NT2/D1 (cell line): ENCODE data around the gene MAP2K5.

Experiments
- SUZ12 ChIP-seq: IDR thresholded peaks from 2 replicates; pipeline ENCODE4 v1.6.1; 2011; ENCODE audit not compliant: insufficient read length, insufficient read depth; ENCODE audit errors: extremely low read depth
- YY1 ChIP-seq: IDR thresholded peaks from 2 replicates; pipeline ENCODE4 v1.6.1; 2011; ENCODE audit not compliant: insufficient read length, insufficient read depth
- ZNF274 ChIP-seq: IDR thresholded peaks from 2 replicates; pipeline ENCODE4 v1.6.1; 2011; ENCODE audit warnings: mild to moderate bottlenecking, low read depth, low read length

DNA sequence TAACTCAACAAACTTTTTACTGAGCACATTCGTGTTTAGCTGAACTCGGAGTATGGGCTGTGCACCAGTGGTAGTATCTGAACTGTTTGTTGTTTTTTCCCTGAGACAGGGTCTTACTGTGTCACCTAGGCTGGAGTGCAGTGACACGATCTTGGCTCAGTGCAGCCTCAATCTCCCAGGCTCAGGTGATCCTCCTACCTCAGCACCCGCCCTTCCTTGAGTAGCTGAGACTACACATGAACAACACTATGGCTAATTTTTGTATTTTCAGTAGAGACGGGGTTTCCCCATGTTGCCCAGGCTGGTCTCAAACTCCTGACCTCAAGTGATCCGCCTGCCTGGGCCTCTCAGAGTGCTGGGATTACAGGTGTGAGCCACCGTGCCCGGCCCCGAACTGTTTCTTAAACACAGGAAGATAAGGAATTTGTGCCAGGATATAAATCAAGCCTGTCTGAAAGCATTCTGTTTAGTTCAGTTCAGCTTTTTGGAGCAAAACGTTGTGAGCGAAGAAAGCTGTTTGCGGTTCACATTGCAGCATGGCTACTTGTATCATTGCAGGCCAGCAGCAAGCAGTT, 242.4 kb downstream of the MAP2K5 start:
- no peak for TF ChIP-seq ZNF274
- no peak for TF ChIP-seq YY1
- TF ChIP-seq SUZ12, result no peak
